GM18867 (cell line): ENCODE data around the gene AKAP13.
"Not testable (repeated sequence)": the region's sequence is repeated elsewhere in the genome, so short reads cannot be mapped to it uniquely, and the experiment has no call there.

ENCODE experiments used
- ATAC-seq: cut with Tn5 transposase; IDR thresholded peaks from one replicate; pipeline ENCODE4 v1.9.1; 2021; ENCODE audit warnings: mild to moderate bottlenecking, moderate library complexity; ENCODE audit not compliant: unreplicated experiment

AKAP13 gene

GRCh38 chr15:85408270-85408746 is 27.9 kb downstream of the AKAP13 start:
- ATAC-seq, result peak; percentile 49

- ATAC-seq, result no peak
These were observed 31.7 kb downstream of the AKAP13 start for GRCh38 chr15:85412066-85412465.

- ATAC-seq, result peak; percentile 95
These were observed 32.8 kb downstream of the AKAP13 start for GRCh38 chr15:85412956-85413854.

GRCh38 chr15:85414037-85414436 is 33.6 kb downstream of the AKAP13 start:
- no peak for ATAC-seq

GRCh38 chr15:85414495-85414894 is 34.1 kb downstream of the AKAP13 start:
- ATAC-seq, result no peak

GRCh38 chr15:85414991-85415390 is 34.6 kb downstream of the AKAP13 start:
- no peak for ATAC-seq

GRCh38 chr15:85415783-85416182 is 35.4 kb downstream of the AKAP13 start:
- no peak for ATAC-seq

GRCh38 chr15:85417276-85417675 is 36.9 kb downstream of the AKAP13 start:
- no peak for ATAC-seq

- ATAC-seq, result no peak
These were observed 38.8 kb downstream of the AKAP13 start for GRCh38 chr15:85419161-85419560.

GRCh38 chr15:85421116-85421925 is 40.9 kb downstream of the AKAP13 start:
- ATAC-seq, result no peak

GRCh38 chr15:85422607-85423006 is 42.2 kb downstream of the AKAP13 start:
- no peak for ATAC-seq

GRCh38 chr15:85423256-85423655 is 42.9 kb downstream of the AKAP13 start:
- no peak for ATAC-seq

GRCh38 chr15:85424154-85424553 is 43.8 kb downstream of the AKAP13 start:
- no peak for ATAC-seq

GRCh38 chr15:85426481-85426880 is 46.1 kb downstream of the AKAP13 start:
- no peak for ATAC-seq

- ATAC-seq, result no peak
These were observed 47.1 kb downstream of the AKAP13 start for GRCh38 chr15:85427286-85428028.

GRCh38 chr15:85429522-85429921 is 49.1 kb downstream of the AKAP13 start:
- ATAC-seq, result no peak

- peak; percentile 97 for ATAC-seq
These were observed 50.2 kb downstream of the AKAP13 start for GRCh38 chr15:85430406-85431204.

GRCh38 chr15:85439996-85440395 is 59.6 kb downstream of the AKAP13 start:
- ATAC-seq, result no peak

- ATAC-seq, result peak; percentile 68
These were observed 60.0 kb downstream of the AKAP13 start for GRCh38 chr15:85440451-85440850.

- not testable (repeated sequence) for ATAC-seq
These were observed 61.5 kb downstream of the AKAP13 start for GRCh38 chr15:85441854-85442253.
